ENCODE measurements around the gene MEGF6.

Gene MEGF6

DNA sequence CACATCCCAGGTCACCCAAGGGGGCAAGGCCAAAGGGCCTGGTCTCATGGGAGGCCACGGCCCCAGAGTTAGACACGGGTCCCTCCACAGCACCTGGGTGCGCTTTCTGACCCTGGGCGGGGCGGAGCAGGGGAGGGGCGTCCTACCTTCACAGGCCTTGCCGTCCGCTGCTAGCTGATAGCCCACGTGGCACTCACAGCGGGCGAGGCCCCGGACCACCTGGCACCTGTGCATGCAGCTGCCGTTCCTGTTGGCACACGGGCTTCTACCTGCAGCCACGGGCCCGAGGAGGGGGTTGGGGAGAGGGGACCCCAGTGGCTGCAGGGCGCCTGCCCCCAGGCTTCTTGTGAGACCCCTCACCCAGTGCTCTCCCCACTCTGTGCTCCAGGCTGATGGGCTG, 96.9 kb downstream of the MEGF6 start:
- no peak for DNase-seq (ENCODE audit: low read depth, low spot score)
- H3K27ac ChIP-seq = no peak overlapping the region

DNA sequence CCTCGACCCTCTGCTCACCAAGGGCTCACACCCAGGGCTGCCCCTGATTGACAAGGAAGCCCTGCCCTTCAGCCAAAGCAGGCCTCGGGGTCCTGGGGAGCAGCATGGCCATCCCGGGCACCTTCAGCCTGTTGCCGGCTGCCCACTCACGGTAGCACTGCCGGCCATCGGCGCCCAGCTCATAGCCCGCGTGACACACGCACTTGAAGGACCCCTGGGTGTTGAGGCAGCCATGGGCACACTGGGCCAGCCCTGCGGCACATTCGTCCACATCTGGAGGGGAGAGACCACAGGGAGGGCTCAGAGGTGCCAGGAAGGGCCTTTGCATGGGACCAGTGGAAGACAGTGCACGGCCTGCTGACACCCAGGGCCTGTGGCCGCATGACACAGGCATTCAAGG, 99.5 kb downstream of the MEGF6 start:
- no peak for DNase-seq (ENCODE audit: low read depth, low spot score)
- H3K27ac ChIP-seq = no peak overlapping the region

DNA sequence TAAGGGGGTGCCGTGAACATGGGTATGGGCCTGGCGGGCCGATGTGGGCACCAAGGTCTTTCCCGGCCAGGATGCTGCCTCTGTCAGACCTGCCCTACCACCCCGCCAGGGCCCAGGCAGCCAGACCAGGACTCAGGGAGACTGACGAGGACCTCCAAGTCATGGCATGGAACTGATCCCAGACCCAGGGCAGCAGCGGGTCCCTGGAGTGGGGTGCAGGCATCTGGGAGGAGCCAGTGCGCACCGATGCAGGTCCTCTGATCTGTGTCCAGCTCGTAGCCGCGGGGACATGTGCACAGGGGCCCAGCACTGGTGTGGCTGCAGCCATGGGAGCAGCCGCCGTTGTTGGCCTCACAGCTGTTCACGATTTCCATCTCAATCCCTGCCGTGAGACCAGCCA, 100.0 kb downstream of the MEGF6 start:
- no peak for DNase-seq (ENCODE audit: low read depth, low spot score)
- no peak overlapping the region for H3K27ac ChIP-seq

DNA sequence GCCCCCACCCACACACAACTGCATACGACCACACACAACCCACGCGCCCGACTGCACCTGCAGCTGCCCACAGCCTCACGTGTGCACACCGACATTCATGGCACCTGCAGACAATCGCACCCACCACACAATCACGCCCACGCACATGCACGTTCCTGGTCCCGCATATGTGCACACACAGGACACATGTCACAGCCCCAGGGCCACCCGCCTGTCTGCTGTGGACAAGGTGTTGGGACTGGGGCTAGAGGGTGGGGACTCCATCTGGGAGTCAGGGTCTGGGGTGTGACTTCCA, 100.4 kb downstream of the MEGF6 start:
- no peak overlapping the region for H3K27ac ChIP-seq
- DNase-seq (ENCODE audit: low read depth, low spot score) = no peak

DNA sequence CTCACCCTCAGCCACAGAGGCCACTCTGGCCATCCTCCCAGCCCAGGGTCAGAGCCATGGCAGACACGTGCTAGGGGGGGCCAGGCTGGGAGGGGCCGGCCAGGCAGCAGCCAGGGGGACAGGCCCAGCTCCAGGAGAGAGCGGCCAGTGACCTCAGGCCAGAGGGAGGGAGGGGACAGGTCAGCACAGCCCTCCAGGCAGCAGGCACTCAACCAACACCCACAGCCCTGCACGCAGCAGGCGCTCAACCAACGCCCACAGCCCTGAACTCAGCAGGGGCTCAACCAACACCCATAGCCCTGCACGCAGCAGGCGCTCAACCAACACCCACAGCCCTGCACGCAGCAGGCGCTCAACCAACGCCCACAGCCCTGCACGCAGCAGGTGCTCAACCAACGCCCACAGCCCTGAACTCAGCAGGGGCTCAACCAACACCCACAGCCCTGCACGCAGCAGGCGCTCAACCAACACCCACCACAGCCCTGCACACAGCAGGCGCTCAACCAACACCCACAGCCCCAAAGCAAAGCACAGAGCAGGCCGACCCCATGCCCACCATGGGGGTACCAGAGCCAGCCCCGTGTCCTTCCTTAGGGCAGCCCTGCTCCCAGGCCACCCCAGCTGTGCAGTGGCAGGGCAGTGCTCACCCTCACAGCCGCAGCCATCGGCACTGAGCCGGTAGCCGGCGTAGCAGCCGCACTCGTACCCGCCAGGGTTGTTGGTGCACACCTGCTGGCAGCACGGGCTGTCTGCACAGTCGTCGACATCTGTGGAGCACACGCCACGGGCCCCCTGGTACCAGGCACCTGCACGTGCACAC, 101.0 kb downstream of the MEGF6 start:
- no peak for DNase-seq (ENCODE audit: low read depth, low spot score)
- no peak overlapping the region for H3K27ac ChIP-seq

DNA sequence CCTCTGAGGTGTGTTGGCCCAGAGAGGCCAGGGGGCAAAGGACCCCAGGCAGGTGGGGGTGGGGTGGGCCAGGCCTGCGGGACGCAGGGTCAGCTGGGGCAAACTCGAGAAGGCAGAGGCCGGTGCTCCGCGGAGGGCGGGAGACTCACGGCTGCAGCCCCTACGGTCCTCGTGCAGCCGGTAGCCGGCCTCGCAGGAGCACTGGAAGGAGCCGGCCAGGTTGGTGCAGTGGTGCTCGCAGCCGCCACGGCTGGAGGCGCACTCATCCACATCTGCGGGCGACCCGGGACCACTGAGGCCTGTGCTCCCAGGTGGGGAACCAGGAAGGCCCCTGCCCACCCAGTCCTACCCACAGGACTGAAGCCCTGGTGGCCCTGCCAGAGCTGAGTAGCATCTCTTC, 101.6 kb downstream of the MEGF6 start:
- H3K27ac ChIP-seq = no peak overlapping the region
- no peak for DNase-seq (ENCODE audit: low read depth, low spot score)

DNA sequence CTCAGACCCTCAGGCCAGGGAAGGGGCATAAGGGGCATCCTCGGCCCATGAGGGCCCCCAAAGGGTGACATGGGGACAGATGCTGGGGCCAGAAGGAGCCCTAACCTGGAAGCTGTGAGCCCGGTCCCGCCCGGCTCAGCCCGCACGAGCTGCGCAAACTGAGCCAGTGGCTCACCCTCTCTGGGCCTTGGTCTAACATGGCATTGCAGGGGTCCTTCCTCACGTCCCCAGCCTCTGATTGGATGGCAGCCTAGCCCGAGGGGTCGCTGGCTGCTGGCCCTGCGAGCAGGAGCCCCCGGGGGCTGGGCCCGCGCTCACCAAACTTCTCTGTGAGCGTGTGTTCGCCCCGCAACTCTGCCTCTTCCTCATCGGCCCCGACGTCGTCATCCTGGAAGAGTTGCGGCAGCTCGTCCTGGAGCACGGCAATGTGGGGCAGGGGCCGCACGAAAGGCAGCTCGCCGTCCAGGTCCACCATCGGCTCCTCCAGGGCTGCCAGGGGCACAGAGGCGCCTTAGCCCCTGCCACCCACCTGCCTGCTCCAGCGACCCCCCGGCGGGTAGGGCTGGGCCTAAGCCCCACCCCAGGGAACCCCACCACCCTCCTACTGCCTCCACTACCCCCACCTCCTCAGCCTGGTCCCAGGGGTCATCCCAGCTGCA, 102.4 kb downstream of the MEGF6 start:
- DNase-seq (ENCODE audit: low read depth, low spot score) = no peak
- no peak overlapping the region for H3K27ac ChIP-seq

DNA sequence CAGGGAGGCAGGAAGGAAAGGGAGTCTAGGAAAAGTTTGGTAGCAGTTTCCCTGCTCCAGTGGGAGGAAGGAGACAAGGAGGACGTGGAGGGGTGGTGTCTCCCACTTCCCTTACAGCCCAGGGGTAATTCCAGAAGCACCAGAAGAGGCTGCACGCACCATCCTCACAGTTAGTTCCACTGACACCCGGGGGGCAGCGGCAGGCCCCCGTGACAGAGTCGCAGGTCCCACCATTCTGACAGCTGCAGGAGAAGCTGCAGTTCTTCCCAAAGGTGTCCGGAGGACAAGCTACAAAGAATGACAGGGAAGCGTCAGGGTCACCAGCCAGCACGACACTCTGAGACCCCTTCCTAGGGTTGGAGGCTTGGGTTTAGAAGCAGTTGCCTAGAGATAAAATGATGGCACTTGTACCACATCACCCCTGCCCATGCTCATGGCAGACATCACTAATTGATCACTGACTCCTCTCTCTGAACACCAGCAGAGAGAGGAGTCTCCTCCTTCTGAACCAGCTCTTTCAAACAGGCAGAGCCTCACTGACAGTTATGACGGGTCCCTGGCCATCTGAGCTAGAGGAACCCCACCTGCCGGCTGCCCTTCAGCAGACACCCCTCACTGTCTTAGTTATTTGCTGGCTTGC, 103.6 kb downstream of the MEGF6 start:
- DNase-seq (ENCODE audit: low read depth, low spot score) = no peak
- no peak overlapping the region for H3K27ac ChIP-seq

DNA sequence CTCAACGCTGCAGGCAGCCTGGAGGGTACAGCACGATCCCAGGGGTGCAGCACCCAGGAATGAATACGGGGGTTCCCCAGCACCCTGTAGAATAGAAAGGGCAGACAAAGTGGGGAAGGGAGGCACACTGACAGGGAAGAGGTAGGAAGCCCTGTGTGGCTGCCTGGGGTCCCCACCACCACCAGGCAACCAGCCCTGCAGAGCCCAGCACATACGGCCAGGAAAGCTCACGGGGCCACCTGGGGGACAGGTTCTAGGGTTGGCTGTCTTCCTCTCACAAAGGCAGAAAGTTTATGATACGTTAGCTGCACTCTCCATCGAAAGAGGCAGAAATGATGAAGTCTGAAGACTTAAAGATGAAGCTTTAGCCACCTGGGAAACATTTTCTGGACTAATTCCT, 104.4 kb downstream of the MEGF6 start:
- DNase-seq (ENCODE audit: low read depth, low spot score) = no peak
- H3K27ac ChIP-seq = no peak overlapping the region

DNA sequence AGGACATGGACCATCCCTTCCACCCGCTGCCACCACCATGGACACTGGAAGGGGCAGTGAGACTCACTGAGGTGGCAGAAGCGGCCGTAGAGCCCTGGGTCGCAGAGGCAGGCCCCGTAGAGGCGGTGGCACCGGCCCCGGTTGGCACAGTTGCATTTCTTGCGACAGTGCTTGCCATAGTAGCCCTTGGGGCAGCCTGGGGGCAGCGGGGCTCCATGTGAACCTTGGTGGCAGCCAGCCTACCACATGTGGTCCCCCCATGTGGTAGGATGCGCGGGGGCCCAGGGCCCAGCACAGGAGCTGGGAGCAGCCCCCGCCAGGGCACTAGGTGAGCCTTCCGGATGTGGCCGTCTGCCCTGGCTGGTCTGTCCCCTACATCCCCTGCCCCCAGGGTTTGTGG, 105.3 kb downstream of the MEGF6 start:
- no peak overlapping the region for H3K27ac ChIP-seq
- DNase-seq (ENCODE audit: low read depth, low spot score) = no peak

DNA sequence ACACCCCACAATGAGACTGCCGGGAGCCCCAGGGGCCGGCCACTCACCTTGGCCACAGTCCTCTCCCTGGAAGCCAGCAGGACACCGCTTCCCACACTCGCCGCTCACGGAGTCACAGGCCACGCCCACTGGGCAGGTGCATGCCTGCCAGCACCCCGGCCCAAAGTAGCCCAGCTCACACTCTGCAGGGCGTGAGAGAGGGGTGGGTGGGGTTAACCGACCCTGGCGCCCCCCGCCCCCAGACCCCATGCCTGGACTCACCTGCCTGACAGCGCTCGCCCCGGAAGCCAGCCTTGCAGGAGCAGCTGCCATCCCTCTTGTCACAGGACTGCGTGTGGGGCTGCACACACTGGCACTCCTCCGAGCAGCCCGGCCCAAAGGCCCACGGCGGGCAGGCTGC, 106.1 kb downstream of the MEGF6 start:
- H3K27ac ChIP-seq = no peak overlapping the region
- DNase-seq (ENCODE audit: low read depth, low spot score) = no peak

DNA sequence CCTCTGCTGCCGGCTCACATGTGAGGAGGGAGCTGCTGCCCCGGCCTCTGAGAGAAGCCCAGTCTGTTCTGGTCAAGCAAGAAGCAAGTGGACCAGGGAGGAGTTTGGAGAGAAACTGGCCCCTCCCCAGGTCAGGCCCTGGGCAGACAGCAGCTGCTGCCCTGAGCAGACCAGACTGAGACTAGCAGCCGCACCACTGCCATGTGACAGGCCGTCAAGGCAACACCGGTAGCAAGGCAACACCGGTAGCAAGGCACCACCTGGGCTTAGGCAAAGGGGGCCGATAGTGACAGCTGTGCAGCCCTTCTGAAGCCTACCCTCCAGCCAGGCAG, 106.5 kb downstream of the MEGF6 start:
- no peak overlapping the region for H3K27ac ChIP-seq
- no peak for DNase-seq (ENCODE audit: low read depth, low spot score)

DNA sequence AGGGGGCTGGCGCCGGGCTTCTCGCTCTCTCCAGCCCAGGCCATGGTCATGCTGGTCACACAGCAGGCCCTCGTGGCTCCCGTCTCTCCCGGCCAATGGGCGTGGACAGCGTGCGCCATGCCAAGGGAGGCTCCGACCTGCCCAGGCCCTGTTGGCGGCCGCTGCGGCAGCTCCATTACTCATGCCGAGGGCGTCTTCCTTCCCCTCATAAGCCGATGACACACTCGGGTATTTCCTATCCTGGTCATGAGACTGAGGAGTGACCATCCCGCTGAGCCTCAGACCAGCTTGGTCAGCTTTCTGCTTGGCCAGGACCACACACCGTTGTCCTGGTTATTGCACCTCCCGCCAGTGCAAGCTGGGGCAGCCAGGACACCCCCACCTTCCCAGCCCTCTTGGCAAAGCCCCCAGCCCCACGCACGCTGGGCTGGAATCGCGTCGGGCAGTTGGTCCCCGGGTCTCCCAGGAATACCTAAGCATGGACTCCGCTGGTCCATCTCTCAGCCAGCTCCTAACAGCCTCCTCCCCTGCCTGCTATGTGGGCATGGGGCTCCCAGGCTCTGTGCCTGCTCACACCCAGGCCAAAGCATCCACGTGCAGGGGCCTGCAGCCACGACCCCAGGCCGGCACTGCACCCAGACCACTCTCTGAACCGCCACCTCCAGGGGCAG, 107.0 kb downstream of the MEGF6 start:
- H3K27ac ChIP-seq = no peak overlapping the region
- DNase-seq (ENCODE audit: low read depth, low spot score) = no peak

DNA sequence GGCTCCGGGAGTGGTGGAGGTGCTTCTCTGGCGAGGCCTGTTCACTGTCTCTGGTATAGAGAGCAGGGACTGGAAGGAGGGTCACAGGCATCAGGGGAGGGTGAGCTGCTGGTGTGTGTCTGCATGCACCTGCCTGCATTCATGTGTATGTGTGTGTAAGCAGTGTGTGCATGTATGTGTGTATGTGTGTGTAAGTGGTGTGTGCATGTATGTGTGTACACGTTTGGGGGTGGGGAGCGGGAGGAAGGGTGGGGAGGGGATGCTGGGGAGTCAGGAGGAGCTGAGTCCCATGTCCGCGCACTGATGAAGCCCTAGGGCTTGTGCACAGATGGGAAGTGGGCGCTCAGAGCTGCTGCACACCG, 107.8 kb downstream of the MEGF6 start:
- H3K27ac ChIP-seq = no peak overlapping the region
- no peak for DNase-seq (ENCODE audit: low read depth, low spot score)

DNA sequence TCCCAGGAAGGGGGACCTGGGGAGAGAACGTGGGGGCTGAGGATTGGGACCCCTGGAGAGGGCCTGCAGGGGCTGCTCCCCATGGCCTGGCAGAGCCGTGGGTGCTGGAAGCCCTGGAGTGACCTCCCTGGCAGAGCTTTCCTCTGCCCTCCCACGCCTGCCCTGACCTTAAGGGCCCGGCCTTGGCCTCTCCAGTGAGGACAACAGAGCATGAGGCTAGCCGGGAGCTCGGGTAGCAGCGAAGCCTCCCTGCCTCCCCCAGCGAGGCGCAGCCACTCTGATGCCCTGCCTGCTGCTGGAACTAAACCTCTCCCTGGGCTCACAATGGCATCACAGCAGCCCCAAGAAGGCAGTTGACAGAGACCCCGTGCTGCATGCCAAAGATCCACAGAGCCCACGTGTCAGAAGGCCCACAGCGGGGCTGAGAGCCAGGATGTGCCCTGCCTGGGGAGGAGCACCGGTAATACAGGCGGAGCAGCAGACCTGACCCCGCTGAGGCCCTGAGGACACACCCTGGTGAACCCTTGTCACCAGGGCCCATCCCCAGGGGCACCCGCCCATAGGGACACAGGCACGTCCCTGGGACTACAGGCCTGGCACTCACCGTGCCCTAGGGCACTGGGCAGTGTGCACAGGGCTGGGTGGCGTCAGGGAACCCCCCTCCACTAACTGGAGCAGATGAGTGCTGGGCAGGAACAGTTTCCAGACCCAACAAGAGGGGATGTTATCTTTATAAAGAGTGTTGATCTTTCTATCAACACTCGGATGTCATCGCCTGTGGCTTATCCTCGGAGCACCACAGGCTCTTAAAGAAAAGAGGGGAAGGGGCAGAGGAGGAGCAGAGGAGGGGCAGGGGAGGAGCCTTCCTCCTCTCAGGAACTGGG, 108.4 kb downstream of the MEGF6 start:
- H3K27ac ChIP-seq = no peak overlapping the region
- no peak for DNase-seq (ENCODE audit: low read depth, low spot score)

DNA sequence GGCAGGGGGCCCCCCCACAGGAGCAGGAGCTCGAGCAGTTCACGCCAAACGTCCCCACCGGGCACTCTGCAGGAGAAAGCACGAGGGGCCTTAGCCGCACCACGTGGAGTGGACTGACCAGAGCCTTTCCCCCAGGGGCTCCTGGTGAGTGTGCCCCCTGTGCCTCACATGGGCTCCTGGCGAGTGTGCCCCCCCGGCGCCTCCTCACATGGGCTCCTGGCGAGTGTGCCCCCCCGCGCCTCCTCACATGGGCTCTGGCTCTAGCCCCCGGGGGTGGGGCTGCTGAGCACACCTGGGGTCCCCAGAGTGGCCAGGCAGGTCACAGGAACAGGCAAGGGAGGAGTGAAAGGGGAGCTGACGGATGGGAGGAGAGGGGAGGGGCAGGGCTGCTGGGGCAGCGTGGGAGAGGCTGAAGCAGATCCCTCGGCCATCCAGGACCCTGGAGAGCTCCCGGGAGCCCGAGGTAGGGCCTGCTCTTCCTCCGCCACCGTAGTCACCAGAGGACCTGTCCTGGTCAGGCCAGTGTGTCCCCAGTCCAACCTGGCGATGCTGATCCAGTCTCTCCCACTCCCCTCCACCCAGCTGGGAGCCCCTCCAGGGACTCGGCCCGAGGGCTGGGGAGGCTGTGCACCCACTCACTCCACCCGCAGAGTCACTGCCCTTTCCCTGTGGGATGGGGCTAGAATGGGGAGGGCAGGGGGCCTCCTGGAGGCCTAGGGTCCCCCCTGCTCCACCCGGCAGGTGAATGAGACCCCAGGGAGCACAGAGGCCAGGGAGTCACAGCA, 109.3 kb downstream of the MEGF6 start:
- DNase-seq (ENCODE audit: low read depth, low spot score) = no peak
- no peak overlapping the region for H3K27ac ChIP-seq

DNA sequence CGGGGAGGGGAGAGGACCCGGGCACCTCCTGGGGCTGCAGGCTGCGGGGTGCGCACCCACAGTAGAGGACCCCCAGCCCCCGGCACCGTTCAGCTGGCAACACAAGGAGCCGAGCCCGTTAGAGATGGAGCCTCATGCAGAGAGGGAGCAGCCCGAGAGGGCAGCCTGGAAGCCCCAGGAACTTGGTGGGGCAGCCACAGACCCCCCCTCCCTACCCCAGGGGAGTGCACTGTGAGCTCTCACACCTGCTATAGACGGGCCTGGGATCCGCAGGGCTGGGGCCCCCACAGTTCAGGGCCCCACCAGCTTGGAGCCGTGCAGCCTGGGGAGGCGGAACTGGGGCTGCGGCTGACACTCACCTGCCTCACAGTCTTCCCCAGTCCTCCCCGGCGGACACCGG, 109.9 kb downstream of the MEGF6 start:
- no peak for DNase-seq (ENCODE audit: low read depth, low spot score)
- no peak overlapping the region for H3K27ac ChIP-seq

DNA sequence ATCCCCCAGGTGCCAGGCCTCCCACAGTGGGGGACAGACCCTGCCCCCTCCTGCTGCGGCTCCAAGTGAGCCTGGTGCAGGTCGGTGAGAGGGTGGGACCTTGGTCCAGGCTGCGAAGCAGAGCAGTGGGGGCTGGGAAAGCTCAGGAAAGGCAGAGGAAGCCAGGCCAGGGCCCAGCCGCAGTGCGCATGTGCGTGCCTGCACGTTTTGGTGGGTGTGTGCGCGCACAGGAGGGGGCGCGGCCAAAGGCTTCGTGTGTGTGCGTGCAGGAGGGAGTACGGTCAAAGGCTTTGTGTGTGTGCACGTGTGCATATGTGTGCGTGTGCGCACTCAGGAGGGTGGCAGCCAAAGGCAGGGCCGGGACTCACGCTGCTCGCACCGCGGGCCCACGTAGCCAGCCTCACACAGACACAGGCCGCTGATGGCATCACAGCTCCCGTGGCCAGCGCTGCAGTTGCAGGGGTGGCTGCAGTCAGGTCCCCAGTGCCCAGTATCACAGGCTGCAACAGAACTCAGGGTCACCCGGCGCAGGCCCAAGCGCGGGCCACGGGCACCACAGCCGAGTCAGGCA, 111.0 kb downstream of the MEGF6 start:
- H3K27ac ChIP-seq = no peak overlapping the region
- no peak for DNase-seq (ENCODE audit: low read depth, low spot score)

DNA sequence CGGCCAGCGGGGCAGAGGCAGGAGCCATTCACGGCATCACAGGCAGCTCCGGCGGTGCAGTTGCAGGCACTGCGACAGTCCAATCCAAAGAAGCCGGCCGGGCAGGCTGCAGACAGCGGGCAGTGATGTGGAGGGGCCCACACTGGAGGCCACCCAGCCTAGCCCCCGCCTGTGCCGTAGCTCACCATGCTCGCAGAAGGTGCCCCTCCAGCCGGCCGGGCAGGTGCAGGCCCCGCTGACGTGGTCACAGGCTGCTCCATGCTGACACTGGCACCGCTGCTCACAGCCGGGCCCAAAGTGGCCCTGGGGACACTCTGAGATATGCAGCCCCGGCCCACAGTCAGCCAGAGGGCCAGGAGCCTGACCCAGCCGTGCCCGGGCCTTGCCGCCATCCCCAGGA, 111.7 kb downstream of the MEGF6 start:
- no peak overlapping the region for H3K27ac ChIP-seq
- no peak for DNase-seq (ENCODE audit: low read depth, low spot score)
